Measurements from ENCODE around the gene POLR2E. TPM values are rescaled to one million over a fixed set of nuclear protein-coding genes. Genes with fewer than 3 reads are reported as not detected.

Gene POLR2E
- total RNA-seq, 1 donor from 2014 or later = 248 TPM

DNA sequence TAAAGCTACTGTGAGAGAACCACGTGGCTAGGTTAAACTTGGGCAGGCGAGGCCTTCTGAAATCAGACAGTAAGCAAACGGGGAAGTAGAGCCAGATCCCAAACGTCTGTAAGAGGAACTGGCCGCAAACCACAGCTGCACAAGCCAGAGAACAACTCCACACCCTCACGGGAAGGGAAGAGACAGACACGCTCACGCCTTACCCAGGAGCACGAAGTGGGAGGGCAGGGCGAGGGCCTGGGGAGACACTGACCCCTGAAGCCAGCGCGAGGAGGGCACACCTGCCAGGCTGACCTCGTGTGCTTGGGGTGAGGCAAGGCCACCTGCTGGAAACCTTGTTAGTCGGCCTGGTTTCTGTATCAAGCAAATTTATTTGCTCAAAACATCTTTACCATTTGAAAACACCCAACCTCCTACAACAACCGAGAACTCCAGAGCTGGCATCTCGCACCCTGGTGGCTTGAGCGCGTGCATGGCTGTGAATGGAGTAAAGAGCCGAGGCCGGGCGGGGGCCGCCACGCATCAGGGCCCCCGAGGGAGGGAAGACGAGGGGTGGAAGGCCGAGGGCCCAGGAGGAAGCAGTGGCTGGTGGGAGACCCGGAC, 7.3 kb downstream of the POLR2E start:
- TF ChIP-seq, protein P1, sequence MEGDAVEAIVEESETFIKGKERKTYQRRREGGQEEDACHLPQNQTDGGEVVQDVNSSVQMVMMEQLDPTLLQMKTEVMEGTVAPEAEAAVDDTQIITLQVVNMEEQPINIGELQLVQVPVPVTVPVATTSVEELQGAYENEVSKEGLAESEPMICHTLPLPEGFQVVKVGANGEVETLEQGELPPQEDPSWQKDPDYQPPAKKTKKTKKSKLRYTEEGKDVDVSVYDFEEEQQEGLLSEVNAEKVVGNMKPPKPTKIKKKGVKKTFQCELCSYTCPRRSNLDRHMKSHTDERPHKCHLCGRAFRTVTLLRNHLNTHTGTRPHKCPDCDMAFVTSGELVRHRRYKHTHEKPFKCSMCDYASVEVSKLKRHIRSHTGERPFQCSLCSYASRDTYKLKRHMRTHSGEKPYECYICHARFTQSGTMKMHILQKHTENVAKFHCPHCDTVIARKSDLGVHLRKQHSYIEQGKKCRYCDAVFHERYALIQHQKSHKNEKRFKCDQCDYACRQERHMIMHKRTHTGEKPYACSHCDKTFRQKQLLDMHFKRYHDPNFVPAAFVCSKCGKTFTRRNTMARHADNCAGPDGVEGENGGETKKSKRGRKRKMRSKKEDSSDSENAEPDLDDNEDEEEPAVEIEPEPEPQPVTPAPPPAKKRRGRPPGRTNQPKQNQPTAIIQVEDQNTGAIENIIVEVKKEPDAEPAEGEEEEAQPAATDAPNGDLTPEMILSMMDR (conservative IDR thresholded peaks at IDR 0.05; ENCODE audit: low read depth, low read length) = no peak
- no peak for DNase-seq (ENCODE audit: low read depth)
- no peak overlapping the region for H3K4me3 ChIP-seq (ENCODE audit: low read depth, low read length)

DNA sequence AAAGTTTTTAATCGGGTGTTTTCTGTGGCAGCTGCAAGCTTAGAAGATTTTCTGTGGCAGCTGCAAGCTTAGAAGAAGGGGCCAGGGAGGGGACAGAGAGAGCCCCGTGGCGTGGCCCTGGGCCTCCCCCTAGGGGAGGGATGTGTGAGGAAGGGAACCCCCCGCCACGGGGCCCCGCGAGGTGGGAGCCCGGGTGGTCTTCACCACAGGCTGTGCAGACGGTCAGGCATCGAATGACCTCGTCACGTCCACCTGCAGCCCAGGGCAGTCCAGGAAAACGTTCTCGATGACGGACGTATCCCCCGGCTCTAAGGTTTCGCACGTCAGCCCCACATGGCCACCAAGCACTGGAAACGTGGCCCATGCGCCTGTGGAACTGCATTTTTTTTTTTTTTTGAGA, 8.6 kb downstream of the POLR2E start:
- H3K4me3 ChIP-seq (ENCODE audit: low read depth, low read length) = no peak overlapping the region
- DNase-seq (ENCODE audit: low read depth) = no peak
- TF ChIP-seq, protein P1 (conservative IDR thresholded peaks at IDR 0.05; ENCODE audit: low read depth, low read length) = no peak

DNA sequence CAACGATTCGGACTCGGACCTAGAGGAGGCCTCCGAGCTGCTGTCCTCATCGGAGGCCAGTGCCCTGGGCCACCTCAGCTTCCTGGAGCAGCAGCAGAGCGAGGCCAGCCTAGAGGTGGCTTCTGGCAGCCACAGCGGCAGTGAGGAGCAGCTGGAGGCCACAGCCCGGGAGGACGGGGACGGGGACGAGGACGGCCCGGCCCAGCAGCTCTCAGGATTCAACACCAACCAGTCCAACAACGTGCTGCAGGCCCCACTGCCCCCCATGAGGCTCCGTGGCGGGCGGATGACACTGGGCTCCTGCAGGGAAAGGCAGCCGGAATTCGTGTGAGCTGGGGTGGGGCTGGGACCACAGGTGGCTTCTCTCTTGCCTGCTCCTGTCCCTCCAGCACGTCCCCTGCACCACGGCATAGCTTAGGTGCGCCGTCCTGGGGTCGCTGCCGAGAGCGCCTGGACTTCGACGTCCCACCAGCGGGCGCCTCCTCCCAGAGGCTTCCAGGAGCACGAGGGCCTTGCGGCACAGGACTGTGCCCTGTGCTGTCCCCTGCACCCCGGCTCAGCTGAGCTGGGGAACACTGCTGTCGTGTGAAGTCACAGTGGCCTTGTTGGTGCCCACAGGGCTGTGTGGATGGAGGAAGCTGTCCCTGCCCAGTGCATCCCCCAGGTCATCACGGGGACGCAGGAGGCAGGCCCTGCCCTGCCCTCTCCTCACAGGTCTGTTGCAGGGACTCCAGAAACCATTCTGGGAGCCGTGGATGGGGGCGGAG, 9.3 kb downstream of the POLR2E start:
- TF ChIP-seq, protein P1 (conservative IDR thresholded peaks at IDR 0.05; ENCODE audit: low read depth, low read length) = no peak
- DNase-seq (ENCODE audit: low read depth) = no peak
- H3K4me3 ChIP-seq (ENCODE audit: low read depth, low read length) = no peak overlapping the region

DNA sequence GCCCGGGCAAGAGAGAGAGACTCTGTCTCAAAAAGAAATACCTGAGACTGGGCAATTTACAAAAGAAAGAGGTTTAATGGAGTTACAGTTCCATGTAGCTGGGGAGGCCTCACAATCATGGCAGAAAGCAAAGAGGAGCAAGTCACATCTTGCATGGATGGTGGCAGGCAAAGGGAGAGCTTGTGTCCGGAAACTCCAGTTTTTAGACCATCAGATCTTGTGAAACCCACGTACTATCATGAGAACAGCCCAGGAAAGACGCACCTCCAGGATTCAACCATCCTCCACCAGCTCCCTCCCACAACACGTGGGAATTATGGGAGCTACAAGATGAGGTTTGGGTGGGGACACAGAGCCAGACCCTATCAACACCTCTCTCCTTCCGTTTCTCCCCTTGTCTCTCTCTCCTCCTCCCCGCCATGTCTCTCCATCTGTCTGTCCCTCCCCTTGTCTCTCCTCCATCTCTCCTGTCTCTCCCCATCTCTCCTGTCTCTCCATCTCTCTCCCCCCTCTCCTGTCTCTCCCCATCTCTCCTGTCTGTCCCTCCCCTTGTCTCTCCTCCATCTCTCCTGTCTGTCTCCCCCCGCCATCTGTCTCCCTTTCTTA, 10.0 kb downstream of the POLR2E start:
- no peak overlapping the region for H3K4me3 ChIP-seq (ENCODE audit: low read depth, low read length)
- TF ChIP-seq, protein P1 (conservative IDR thresholded peaks at IDR 0.05; ENCODE audit: low read depth, low read length) = no peak
- no peak for DNase-seq (ENCODE audit: low read depth)

DNA sequence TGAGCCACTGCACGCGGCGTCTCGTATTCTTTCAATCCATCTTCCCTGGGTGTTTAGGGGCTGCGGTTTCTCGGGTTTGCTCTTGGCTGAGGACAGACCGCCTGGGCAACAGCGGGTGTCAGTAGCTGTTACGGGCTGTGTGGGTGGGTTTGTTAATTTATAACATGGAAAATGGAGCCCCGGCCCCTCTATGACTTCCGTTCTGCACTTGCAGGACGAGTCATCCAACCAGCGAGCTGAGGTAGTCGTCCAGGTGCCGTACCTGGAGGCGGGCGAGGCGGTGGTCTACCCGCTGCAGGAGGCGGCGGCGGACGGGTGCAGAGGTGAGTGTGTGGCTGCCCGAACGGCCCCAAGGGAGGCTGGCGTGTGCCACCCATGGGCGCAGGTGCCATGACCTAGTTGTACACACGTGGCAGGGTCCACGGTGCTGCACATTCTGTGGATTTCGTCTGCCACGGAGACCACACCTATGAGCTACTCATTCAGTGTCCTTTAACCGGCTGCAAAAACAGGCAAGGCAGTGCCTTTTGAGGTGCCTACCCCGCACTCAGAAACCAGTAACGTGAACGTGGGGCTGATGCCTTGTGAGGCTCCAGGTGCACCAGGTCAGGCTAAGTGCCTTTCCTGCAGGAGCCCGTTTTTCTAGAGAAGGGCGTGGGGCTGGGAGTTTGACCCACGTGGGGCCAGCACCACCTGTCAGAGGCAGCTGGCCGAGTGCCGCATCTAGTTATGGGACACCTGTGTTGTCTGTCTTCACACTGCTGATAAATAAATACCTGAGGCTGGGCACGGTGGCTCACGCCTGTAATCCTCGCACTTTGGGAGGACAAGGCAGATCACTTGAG, 10.9 kb downstream of the POLR2E start:
- DNase-seq (ENCODE audit: low read depth) = no peak
- H3K4me3 ChIP-seq (ENCODE audit: low read depth, low read length) = peak overlapping the region; percentile 4
- TF ChIP-seq, protein P1 (conservative IDR thresholded peaks at IDR 0.05; ENCODE audit: low read depth, low read length) = no peak

DNA sequence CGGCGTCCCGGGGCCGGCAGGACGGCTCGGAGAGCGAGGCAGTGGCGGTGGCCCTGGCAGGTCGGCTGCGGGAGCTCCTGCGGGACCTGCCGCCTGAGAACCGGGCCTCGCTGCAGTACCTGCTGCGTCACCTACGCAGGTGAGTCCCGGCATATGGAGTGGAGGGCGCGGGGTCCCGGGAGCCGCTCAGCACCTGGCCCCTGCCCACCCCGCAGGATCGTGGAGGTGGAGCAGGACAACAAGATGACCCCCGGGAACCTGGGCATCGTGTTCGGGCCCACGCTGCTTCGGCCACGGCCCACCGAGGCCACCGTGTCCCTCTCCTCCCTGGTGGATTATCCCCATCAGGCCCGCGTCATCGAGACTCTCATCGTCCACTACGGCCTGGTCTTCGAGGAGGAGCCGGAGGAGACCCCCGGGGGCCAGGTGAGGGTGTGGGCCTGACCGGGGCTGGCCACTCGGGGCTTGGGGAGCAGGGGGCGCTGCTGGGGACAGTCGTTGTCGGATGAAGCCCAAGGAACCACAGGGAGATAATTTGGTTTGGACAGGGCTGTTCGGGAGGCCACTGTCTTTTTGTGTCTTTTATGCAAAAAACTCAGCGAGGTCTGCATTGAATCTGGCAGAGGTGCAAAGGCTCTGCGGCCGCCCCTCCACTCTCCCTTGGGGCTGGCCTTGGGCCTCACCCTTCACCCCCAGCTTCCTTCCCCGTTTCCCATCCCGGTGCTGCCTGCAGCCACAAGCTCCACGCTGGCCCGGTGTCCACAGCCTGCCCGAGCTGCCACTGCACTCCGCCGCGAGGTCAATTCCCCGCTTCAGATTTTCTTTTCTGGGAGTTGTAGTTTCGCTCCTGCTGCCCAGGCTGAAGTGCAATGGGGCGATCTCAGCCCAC, 12.0 kb downstream of the POLR2E start:
- H3K4me3 ChIP-seq (ENCODE audit: low read depth, low read length) = peak overlapping the region; percentile 45
- DNase-seq (ENCODE audit: low read depth) = no peak
- TF ChIP-seq, protein P1 (conservative IDR thresholded peaks at IDR 0.05; ENCODE audit: low read depth, low read length) = no peak
